Stimulated activated naive CD4-positive, alpha-beta T cell treated with Interleukin-2 at 50 U/mL for 16 hours (primary cell): Measurements from ENCODE around the gene MAP7D3.
"Not testable (repeated sequence)": the region's sequence is repeated elsewhere in the genome, so short reads cannot be mapped to it uniquely, and the experiment has no call there.

ENCODE experiments used
- DNase-seq: peaks from one replicate; lab custom pipeline; 2025; lab: John Stamatoyannopoulos, UW

Gene MAP7D3

DNA sequence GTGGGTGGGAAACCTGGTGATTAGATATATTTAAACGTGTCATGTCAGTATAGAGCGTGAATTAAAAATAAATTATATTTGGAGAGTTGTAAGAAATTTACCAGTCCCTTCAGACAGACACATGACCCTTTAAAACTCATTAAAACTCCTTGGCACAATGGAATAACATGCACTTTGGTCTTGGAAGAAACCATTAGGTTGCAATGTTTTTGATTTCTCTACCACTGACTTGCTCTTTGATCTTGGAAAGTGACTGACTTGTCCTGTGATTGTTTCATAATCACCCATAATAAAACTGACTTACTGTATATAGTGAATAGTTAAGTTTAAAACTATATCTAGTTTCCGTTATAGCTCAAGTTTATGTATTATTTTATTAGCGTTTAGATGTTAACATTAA, 68.0 kb downstream of the MAP7D3 start:
- DNase-seq: no peak

DNA sequence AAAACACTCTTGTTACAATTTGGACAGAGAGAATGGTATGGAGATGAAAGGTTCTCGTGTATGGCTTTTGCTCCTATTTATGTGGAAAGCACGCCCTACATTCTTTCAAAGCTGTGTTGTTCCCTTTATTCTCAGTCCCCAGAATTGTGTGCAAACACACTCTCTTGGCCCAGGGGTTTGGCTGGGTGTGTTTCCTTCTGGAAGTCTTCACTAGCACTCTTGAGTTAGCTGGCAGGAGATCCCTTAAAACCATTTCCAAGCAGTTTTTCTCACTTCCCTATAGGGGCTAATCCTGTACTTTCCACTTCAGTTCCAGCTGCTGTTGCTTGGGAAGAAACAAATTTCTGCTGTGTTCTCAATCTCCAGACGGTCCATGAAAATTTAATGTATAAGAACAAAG, 68.8 kb downstream of the MAP7D3 start:
- DNase-seq: no peak

DNA sequence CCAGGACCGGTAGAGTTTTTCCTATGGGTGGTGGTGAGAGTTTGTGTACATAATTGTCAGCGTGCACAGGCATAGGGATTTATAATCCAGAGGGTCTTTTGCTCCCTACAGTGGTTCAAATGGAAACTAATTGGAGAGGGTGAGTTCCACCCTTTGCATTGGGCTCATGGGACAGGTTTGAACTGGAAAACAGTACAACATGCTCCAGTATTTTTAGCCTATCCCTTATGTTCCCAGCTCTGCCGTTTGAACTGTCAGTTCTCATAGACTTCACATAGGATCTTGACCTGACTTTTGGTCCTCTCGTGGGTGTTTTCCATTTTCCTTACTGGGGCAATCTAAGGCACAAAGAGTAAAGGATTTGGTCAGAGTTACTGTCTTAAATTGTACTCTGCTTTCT, 72.1 kb downstream of the MAP7D3 start:
- no peak for DNase-seq

DNA sequence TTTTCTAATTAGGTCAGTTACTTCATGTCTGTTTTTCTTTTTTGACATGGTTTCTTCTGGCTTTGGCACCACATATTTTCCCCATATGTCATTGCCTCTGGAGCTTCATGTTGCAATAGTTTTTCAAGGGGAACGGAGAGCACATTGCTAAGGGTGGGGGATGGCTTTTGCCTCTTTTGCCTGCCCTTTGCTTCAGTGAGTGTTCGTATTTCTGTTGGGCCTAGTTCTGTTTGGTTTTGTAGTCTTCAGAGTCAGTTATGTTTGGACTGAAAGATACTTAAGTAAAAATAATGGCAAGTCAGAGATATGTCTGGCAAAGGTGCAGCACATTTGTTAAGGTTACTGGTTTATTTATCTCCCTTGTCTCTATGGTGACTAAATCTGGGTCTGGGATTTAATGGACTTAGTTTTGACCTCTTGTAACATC, 74.8 kb downstream of the MAP7D3 start:
- no peak for DNase-seq

DNA sequence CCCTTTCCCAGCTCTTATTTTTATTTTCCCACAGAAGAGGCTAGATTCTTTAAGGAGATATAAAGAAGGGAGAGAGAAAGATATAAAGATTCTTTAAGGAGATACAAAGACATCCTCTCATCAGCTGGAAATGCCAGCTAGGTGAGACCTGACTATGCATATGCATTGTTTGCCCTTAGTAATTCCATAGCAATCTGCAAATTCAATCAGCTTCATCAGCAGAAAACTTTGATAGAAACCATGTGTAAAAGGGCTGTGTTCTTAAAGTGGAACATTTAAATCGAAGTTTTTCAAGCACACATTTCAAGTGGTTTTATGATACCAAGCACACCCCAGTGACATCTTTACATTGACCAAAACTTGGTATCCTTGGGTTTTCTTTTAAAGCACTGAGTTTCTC, 79.8 kb downstream of the MAP7D3 start:
- DNase-seq: no peak

DNA sequence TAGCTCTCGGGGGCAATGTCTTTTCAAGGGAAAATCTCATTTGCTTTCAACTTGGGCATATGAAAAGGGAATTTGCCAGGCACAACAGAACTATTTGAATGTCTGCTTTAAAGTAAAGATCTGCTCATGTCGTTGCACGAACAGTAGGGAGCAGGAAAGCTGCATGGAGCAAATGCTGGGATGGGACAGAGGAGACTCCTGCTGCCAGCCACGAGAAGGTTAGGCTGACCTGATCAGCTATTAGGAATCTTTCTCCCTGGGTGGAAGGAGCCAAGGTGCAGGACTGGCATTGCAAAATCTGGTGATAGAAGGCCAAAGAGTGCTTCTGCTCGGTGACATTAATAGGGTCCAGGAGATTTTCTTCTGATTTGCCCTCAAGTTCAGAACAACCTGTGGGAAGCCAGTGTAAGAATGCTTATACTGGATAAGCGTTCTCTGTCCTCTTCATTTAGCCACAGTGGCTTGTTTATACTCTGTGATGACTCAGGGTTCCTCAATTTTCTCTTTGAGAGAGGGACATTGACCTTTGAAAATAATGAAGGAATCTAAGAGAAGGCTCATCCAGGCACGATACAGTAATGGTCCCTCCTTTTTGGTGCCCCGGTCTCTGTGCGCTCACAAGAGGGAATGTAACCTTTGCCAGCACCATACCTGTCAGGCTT, 80.9 kb downstream of the MAP7D3 start:
- no peak for DNase-seq

DNA sequence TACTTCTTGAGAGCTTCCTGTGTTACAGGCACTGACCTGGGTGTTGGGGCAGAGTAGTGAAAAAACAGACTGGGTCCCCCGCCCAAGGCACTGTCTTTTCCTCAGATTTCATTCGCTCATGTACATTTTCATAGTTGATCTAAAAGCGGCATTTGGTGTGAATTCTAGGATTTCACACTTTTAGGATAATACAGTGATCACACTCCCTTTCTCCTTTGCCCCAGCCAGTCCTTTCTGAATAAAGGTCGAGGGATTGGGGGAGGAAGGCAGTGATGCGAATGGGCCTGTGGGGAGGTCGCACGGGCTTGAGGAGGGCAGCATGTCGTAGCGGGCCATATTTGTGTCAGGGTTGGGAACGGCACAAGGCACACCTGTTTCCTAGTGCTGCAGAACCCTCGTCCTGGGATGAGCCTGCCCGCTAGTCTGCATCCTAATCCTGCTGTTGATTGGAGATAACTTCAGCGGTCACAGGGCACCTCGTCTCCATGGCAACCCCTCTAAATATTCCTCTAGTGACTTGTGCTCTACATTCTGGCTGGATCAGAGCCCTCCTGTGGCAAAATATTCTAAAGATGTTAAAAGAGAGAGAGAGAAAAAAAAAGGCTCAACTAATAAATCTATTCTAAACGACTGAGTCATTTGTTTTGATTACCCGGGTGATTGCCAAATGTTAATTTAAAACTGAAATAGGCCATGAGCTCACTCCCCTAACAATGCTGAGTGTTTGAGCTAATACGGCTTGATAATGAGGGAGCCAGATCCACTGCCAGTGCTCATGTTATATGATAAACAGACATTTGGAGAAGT, 82.1 kb downstream of the MAP7D3 start:
- DNase-seq: no peak

DNA sequence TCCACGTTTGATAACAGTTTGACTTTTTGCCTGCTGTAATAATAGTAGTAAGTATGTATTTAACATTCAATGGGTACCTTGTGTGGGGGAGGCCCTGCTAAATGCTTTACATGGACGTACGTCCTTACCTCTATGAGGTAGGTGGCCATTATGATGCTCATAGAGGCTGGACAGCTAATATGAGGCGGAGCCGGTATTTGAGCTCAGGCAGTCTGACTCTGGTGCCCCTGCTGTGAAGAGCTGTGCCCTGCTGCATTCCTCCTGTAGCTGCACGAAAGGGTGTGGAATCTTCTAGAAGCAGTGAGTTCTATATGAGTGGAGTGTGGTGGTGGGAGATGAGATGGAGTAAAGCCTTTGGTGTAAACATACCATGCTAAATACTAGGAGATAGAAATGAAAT, 83.2 kb downstream of the MAP7D3 start:
- not testable (repeated sequence) for DNase-seq

DNA sequence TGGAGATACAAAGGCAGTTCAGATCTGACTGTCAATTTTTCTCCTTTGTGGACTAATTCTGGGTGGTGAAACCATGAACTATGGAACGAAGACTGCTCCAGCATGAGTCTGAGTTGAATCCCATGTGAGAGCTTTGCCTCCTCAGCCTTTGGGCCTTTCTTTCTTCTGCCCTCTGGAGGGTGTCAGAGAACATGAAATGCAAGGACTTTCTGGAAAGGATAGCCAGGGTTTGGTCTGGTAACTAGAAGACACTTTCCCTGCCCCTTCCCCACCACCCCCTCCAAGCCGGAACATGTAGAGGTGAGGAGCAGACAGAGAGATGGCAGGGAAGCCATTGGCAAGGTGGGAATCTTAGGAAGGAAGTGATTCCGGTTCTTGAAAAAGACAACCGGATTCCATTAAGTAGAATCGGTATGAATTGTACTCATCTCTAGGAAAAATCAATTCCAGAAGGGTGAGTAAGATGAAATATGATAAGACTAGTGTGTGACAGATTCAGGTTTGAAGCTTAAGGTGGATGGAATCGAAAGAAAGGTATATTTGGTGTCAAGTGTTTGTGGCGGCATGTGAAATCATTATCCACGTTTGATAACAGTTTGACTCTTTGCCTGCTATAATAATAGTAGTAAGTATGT, 84.9 kb downstream of the MAP7D3 start:
- no peak for DNase-seq

DNA sequence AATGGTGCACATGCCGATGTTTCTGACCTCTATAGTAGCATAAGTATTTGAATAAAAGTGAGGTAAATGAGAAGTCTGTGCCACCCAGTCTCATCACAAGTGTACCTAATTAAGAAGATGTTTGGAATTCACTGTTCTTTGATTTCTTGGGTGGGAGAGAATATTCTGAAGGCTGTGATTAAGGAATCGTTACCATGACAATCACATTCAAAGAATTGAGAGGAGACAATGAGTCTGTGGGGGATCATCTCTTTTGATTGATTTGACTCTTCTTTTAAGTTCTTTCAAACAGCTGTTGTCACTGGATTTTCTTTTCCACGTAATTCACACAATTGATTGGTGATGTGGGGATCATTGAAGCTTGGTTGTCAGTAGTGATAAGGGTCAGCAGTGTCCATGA, 85.8 kb downstream of the MAP7D3 start:
- no peak for DNase-seq

DNA sequence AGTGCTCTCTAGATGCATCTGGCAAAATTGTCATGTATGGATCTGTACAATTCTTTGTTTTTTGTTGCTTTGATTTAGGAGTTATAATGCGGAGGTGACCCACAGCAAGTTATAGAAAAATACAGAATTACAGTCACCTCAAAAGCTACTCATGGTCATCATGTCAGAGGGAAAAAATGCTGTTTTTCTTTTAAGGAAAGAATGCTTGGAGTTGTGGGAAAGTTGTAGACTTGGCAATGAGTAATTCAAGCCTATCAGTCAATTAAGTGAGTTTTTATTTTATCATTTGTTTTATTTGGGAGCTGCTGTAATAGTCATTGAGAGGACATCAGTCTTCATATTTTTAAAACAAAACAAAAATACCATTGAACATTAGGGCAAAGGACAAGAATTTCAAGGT, 87.5 kb downstream of the MAP7D3 start:
- no peak for DNase-seq
